ENCODE measurements around the gene POU6F1. TPM values are rescaled to one million over a fixed set of nuclear protein-coding genes. Genes with fewer than 3 reads are reported as not detected.
"Not testable (repeated sequence)": the region's sequence is repeated elsewhere in the genome, so short reads cannot be mapped to it uniquely, and the experiment has no call there.

The POU6F1 gene
- total RNA-seq (2014; rRNA removed; shearing (Covaris generic)), result 0.81 and 1.0 TPM in 2 replicates

- peak; percentile 49 for DNase-seq (ENCODE audit: low spot score)
Measured at GRCh38 chr12:51217968-51218606, at the start of gene POU6F1. POU6F1 (minus strand) TSS chr12:51218062; CDS start chr12:51206836, 11,226 bp downstream.

- no peak for DNase-seq (ENCODE audit: low spot score)
Measured at GRCh38 chr12:51265024-51265423, 47.2 kb upstream of the POU6F1 start.

DNA sequence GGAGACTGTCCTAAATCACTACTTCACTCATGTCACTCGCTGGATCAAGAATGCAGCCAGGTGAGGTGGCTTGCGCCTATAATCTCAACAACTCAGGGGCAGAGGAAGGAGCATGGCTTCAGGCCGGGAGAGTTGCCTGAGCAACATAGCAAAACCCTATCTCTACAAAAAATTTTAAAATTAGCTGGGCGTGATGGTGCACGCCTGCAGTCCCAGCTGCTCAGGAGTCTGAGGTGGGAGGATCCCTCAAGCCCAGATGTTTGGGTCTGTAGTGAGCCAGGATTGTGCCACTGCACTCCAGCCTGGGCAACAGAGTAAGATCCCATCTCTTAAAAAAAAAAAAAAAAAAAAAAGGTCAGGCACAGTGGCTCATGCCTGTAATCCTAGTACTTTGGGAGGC lies 46.4 kb upstream of the POU6F1 start:
- DNase-seq (ENCODE audit: low spot score), result no peak

DNA sequence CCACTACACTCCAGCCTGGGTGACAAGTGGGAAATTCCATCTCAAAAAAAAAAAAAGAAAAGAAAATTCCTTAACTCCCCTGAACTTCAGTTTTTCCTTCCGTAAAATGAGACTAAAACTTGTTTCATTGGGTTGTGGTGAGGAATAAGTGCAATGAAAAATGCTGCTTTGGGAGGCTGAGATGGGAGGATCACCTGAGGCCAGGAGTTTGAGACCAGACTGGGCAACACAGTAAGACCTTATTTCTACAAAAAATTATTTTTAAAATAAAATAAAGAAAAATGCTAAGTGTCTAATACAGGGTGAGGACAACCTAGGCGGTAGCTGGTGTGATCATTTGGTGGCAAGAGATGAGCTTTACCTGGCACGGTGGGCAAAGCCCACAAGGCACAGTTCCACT lies 45.5 kb upstream of the POU6F1 start:
- no peak for DNase-seq (ENCODE audit: low spot score)

- DNase-seq (ENCODE audit: low spot score), result peak; percentile 79
Measured at GRCh38 chr12:51262758-51263177, 44.9 kb upstream of the POU6F1 start.

- not testable (repeated sequence) for DNase-seq (ENCODE audit: low spot score)
Measured at GRCh38 chr12:51259600-51259999, 41.7 kb upstream of the POU6F1 start.

DNA sequence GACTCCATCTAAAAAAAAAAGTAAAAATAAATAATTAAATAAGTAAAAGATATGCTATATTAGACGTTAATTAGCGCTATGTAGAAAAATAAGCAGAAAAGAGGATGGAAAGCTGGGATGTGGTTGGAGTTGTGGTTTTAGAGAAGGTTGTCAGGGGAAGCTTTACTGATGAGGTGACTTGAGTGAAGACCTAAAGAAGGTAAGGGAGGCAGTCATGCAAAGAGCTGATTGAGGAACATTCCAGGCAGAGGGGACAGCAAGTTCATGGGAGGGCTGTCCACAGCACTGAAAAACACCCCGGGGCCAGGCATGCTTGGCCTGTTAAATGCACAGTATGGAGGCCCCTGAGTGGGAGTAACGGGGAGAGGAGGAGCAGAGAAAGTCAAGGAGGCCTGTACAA lies 36.7 kb upstream of the POU6F1 start:
- no peak for DNase-seq (ENCODE audit: low spot score)

DNA sequence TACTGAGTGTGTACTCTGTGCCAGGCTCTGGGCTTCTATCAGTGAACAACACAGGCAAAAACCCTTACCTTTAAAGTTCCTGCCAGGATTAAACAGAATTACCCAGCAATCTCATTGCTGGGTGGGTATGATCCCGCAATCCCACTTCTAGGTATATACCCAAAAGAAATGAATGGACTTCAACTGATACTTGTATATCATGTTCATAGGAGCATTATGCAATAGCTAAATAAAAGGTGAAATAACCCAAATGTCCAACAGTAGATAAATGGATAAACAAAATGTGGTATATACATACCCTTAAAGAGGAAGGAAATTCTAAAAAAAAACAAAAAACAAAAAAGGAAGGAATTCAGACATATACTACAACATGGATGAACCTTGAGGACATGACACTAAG lies 35.4 kb upstream of the POU6F1 start:
- DNase-seq (ENCODE audit: low spot score), result no peak

DNA sequence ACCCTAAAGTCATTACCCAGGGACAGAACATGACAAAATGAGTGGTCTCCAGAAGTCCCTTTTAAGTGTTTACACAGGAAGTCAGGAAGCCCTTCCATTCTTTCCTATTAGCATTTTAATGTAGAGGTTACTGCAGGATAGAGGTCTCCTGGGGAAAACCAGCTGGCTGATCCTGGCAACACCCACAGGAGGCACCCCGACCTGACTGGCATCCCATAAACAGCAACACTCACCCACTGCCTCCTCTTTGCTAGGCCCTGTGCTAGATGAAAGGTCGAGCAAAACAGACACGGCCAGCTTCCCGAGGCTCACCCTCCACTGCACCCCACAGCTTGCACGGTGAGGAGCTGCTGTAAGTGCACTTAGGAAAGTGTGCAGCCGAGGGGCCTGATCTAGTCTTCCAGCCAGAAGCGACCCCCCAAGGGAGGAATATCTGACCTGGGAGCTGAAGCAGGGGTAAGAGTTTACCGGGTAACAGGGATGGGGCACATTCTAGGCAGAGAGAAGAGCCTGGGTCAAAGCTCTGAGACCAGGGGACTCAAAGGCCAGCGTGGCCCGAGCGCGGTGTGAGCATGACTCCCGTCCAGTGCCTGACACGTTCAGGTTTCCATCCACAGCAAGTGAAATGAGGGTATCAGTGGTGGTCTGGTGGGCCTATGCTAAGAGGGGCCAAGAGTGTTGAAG lies 29.8 kb upstream of the POU6F1 start:
- DNase-seq (ENCODE audit: low spot score), result no peak

- peak; percentile 78 for DNase-seq (ENCODE audit: low spot score)
Measured at GRCh38 chr12:51246254-51246853, 28.5 kb upstream of the POU6F1 start.

DNA sequence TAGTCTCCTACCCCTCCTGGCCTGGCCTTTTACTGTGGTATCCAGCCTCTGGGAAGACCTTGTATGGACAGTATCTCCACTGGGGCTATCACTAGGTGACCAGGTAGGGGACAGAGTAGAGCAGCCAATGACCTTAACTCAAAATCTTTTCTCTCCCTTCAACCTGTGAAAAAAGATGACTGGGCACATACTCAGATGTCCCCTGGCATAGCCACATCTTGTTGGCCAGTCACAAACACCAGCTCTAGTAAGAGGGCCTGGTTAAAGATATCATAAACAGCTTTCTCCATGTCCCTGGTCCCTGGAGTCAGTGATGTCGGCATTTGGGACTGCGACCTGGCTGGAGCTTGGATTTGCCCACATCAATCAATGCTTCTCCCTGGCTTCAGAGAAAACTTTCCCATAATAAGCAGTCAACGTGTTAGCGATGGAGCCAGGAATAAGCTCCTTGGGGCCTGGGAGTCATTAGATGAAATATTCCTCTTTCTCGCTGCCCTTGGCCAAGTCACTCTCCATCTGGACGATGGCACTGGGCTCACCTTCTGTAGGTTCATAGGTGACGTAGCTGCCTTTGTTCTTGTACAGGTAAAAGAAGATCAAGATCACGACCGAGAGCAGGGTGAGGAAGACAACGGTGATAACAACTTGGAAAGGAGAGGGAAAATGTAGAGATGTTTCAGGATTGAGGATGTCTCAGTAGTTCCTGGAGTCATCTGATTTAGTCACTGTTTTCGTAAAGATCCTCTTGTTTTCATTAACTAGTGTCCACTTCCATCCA lies 27.8 kb upstream of the POU6F1 start:
- no peak for DNase-seq (ENCODE audit: low spot score)

DNA sequence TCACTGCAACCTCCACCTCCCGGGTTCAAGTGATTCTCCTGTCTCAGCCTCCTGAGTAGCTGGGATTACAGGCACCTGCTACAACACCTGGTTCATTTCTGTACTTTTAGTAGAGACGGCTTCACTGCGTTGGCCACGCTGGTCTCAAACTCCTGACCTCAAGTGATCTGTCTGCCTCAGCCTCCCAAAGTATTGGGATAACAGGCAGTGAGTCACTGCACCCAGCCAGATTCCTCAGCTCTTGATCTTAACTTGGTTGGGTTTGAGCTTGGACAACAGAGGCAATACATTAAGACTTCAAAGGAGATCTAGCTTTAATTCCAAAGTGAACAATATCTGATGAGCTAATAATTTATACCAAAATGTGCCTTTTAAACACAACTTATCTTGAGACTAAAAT lies 26.4 kb upstream of the POU6F1 start:
- no peak for DNase-seq (ENCODE audit: low spot score)

DNA sequence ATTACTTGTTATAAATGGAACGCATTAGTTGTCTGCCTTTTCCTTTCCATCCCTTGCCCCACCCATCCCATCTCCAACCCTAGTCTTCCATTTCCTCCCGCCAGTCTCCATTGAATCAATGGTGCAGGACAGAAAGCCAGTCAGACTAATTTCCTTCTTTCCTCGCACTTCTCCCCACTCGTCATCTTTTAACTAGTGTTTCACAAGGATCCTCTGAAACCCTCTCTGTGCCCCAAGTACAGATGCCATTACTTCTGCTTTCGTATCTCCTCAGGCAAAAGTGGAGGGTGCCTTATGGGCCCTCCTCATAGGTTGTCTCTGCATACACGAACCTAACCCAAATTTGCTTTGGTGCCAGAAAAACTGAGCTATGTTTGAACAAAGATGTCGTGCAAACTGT lies 25.0 kb upstream of the POU6F1 start:
- no peak for DNase-seq (ENCODE audit: low spot score)

DNA sequence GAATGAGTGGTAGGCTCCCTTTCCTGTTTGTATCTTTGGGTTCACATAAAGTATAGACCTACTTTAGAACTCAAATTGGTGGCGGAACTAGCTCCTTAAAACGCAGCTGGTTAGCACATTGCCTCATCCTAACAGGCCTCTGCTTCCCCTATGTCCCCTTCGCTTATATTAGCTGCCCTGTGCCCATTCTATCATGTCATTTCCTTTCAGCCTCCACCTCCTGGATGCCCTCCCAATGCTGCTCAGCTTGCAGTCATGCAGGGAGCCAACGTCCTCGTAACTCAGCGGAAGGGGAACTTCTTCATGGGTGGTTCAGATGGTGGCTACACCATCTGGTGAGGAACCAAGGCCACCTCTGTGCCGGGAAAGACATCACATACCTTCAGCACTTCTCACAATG lies 24.3 kb upstream of the POU6F1 start:
- no peak for DNase-seq (ENCODE audit: low spot score)

GRCh38 chr12:51240971-51241370 lies 23.1 kb upstream of the POU6F1 start:
- peak; percentile 20 for DNase-seq (ENCODE audit: low spot score)

GRCh38 chr12:51238510-51239334 lies 20.9 kb upstream of the POU6F1 start, which contains the start of gene DAZAP2:
DAZAP2 (plus strand) TSS chr12:51238826; CDS start chr12:51238908, 82 bp downstream.
- DNase-seq (ENCODE audit: low spot score), result peak; percentile 90

- peak; percentile 5 for DNase-seq (ENCODE audit: low spot score)
Measured at GRCh38 chr12:51238037-51238509, 20.2 kb upstream of the POU6F1 start.

- DNase-seq (ENCODE audit: low spot score), result no peak
Measured at GRCh38 chr12:51234530-51234929, 16.7 kb upstream of the POU6F1 start.

DNA sequence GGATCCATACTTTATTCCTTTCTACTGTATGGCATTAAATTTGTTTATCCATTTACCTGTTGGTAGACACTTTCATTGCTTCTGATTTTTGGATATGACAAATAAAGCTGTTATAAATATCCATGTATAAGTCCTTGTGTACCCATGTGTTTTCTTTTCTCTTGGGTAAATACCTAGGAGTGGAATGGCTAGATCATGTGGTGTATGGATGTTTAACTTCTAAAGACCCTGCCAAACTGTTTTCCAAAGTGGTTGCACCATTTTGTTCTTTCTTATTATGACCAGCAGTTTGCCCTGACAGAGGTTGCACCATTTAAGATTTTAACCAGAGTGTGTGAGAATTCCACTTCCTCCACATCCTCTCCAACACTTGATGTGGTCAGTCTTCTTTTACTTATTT lies 14.8 kb upstream of the POU6F1 start:
- no peak for DNase-seq (ENCODE audit: low spot score)

- DNase-seq (ENCODE audit: low spot score), result no peak
Measured at GRCh38 chr12:51229116-51229809, 11.4 kb upstream of the POU6F1 start.

DNA sequence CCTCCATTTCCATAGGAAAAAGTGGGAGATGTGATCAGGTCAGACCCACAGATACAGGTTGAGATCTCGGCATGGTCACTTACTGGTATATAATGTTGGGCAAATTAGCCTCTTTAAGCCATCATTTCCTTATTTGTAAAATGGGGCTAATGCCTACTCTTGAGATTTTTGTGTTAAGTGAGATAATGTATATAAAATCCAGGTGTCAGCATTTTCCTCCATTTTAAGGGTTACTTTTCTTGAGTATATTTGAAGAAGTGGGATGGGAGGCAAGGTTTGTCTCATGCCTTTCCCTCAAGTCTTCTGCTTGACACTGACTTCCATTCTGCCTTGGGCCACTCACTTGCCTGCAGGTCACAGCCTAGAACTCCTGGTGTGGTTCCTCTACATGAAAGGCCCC lies 10.1 kb upstream of the POU6F1 start:
- DNase-seq (ENCODE audit: low spot score), result no peak
